ENCODE results near the gene TOB2.
A peak's percentile ranks its signal among the peaks of the same experiment; 100 is the strongest.
"Not testable (repeated sequence)": the region's sequence is repeated elsewhere in the genome, so short reads cannot be mapped to it uniquely, and the experiment has no call there.

The TOB2 gene

DNA sequence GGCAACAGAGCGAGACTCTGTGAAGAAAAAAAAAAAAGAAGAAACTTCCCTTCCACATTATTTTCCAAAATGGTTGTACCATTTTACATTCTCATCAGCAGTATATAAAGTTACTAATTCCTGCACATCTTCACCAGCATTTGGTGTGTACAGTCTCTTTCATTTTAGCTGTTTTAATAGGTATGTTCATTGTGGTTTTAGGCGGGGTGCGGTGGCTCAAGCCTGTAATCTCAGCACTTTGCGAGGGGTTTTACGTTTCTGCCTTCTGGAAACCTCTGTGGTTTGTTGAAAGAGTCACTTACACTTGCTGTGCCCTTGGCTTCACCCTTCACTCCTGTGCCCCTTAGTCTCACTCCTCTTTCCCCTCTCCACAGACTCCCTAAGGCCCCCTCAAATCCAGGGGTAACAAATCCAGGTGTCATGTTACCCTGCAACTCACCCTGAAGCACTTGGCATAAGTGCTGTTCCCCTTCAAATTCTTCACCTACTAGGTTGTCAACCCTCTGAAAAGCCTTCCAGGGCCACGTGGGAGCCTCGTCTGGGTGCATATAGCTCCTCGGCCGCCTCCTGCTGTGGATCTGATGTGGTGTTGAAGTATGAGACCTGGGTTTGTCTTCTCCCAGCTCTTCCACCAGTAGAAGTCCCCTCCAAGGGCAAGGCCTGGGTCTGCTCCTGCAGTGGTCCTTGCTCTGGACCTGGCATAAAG is 20.8 kb downstream of the TOB2 start:
- DNase-seq: no peak

DNA sequence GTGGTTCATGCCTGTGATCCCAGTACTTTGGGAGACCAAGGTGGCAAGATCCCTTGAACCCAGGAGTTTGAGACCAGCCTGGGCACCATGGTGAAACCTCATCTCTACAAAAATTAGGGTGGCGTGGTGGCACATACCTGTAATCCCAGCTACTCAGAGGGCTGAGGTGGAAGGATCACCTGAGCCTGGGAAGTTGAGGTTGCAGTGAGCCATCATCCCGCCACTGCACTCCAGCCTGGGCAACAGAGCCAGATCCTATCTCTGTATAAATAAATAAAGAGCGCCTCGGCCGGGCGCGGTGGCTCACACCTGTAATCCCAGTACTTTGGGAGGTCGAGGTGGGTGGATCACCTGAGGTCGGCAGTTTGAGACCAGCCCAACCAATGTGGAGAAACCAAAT is 27.9 kb downstream of the TOB2 start:
- DNase-seq: no peak

DNA sequence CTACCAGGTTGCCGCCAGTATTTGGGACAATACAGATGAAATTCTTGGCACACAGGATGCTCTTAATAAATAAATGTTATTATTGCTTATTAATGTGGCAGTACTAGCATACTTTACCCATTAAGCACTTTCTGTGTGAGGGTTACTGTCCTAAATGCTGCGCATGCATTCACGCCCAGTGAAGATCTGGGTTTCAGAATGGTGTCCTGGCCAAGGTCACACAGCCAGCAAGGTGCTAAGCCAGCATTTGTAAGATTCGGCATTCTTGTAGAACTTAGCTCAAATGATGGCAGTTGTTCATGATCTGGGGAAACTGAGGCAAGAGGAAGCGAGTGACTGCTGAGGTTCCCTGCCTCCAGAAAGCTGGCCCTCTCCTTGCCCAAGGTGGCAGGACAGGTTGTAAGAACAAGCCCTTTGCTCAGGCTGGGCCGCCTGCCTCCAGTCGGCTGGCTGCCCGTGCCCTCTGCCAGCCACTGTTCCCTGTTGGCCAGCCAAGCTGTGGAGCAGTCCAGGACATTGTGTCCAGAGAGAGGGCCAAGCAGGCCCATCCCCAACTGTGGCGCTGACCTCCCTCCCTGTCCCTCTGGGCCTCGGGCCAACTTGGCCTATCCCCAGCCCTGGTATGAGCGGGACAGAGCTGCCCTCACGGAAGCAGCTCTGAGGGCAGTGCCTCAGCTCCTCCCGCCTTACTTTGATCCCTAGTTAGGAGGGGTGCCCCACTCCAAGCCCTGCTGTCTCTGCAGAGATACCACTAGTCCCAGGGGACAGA is 28.8 kb downstream of the TOB2 start:
- DNase-seq: no peak

DNA sequence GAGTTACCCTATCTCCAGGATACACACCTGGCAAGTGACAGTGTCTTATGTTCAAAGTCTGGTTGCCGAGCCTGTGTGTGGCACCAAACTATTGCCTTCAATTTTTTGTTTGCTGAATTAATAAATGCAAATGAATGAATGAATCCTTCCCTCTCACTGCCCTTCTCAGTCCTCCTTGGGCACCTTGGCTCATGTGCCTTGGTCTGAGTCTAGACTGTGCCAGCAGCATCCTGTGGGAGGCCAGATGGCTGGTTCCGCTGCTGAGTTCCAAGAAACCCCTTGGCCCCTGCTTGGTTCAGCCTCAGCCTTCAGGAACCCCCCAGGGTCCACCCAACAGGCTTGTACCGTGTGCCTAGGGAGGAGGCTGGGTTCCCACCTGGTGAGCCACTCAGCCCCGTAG is 31.0 kb downstream of the TOB2 start:
- no peak for DNase-seq

DNA sequence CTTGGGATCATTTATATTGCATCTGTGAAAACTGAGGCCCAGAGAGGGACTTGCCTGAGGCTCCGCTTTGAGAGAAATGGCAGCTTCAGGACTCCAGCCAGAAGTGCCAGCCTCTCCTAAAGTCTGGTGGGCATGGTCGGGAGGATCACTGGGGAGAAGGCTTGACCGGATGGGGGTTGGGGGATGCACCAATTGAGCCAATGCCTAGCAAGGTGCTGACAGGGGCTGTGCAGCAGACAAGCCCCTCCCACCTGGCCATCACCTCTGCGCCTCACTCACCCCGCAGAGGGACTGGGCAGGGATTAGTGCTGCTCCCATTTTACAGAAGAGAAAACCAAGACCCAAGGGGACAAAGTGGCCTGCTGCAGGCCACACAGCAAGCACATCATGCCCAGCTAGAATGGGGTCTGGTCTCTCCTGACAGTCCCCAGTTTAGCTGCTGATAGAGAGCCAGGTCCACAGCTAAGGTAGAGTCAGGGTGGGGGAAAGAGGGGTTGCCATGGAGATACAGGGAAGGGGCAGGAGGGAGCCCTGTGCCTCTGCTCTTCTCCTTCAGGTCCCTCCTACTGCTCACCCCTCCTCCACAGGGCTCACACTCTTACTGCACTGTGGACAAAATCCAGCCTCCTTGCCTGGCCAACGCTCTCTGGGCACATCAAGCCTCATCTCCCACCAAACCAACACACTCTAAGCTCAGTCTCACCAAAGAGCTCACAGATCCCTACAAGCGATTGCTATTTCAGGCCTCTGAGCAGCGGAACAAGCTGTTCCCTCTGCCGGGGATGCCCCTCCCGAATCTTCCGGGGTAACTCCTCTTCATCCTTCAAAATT is 35.4 kb downstream of the TOB2 start:
- DNase-seq: no peak

DNA sequence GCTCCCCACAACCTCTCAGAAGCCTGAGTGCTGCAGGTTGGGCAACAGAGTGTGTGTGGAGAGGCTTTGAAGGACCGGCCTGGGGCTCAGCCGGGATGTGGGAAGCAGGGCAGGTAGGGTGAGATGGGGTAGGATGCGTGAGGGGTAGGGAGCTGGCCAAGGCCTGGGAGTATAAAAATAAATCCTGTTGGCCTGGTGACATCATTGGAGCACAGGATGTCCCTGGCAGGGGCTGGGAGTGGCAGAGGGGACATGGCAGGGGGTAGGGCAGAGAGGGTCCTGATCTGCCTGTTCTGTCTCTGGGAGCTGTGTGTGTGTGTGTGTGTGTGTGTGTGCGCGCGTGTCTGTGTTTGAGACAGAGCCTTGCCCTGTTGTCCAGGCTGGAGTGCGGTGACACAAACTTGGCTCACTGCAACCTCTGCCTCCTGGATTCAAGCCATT is 36.3 kb downstream of the TOB2 start:
- DNase-seq: no peak

DNA sequence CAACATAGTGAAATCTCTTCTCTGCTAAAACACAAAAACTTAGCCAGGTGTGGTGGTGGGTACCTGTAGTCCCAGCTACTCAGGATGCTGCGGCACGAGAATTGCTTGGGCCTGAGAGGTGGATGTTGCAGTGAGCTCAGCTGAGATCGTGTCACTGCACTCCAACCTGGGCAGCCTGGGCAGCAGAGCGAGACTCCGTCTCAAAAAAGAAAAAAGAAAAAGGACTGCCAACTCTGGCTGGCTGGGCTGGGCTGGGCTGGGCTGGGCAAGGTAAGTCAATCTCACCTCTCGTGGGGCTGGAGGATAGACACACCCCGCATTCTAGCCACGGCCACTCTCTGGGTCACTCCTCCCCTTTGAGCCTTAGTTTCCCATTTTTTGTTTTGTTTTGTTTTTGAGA is 37.9 kb downstream of the TOB2 start:
- DNase-seq: no peak

DNA sequence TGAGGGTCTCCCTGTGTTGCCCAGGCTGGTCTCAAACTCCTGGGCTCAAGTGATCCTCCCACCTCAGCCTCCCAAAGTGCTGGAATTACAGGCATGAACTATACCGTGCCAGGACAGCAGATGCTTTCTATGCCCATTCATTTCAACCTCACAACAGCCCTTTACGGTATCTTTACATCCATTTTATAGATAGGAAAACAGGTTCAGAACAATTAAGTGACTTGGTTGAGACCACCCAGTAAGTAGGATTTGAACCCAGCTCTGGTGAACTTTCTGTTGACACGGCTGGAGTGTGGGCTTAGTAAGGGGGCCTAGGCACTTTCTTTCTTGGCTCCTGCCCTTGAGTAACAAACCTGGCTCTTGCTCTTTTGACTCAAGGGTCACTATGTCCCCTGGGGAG is 39.2 kb downstream of the TOB2 start:
- no peak for DNase-seq

DNA sequence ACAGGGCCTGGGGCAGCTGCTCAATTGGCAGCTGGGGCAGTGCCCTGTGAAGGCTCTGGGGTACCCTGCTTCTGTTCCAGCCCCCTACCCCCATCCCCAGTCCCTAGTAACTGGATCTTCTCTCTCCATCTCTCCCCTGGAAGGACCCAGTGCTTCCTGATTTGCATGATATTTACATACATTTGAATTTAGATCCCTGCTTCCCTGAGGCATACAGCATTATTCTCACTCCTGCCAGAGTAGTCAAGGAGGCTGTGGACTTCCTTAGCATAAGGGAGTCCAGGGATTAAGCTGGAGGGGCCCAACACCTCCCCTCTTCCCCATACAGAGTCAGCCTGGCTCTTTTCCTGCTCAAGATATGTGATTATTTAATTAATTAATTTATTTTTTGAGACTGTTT is 40.2 kb downstream of the TOB2 start:
- no peak for DNase-seq

DNA sequence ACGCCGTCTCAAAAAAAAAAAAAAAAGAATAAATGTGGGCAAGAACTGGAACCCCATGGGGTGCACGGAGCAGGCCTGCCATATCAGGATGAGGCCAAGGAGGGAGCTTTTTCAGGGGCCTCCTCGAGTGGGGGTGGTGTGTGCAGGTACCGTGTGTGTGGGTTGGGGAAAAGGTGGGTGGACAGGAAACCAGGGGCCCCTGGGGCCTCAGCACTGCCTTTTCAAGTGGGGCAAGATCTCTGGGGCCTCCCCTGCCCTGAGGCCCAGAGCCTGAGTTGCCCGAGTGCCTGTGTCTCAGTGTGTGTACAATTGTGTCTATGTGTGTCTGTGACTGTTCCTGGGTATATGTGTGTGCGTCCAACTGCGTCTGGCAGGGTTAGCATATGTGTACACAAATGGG is 41.0 kb downstream of the TOB2 start:
- no peak for DNase-seq

DNA sequence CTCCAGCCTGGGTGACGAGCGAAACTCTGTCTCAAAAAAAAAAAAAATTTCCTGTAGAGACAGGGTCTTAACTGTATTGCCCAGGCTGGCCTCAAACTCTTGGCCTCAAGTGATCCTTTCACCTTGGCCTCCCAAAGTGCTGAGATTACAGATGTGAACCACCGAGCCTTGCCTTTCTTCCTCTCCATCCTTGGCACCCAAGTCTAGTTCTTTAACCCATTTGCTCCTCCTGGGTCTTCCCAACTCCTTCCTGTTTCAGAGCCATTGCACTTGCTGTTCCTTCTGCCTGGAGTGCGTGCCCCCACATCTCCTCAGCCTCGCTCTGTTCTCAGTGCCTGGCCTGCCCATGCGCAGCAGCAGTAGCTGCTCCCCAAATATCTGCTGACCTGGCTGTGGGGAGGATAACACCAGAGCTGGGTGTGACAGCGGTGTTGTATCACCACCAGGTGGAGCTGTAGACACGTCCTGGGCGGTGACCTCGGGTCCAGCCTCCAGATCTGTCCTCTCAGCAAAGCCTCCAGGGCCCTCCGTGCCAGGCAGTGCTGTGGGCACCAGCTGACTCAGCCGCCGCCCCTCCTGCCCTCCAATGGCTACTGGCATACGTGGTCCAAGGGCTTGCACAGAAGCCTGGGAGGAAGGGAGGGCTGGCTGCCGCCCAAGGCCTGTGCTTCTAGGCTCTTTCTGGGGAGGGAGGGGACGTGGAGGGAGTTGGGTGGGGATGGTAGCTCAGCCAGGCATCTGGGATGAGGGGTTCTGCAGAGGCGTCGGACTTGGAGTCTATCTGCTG is 42.9 kb downstream of the TOB2 start:
- peak; percentile 88 for DNase-seq

DNA sequence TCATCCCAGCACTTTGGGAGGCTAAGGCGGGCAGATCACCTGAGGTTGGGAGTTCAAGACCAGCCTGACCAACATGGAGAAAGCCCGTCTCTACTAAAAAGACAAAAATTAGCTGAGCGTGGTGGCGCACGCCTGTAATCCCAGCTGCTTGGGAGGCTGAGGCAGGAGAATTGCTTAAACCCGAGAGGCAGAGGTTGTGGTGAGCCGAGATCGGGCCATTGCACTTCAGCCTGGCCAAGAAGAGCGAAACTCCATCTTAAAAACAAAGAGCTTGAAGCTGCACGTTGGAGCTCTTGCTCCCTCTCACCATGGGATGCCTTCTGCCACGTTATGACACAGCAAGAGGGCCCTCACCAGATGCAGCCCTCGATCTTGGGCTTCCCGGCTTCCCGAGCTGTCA is 43.8 kb downstream of the TOB2 start:
- not testable (repeated sequence) for DNase-seq

DNA sequence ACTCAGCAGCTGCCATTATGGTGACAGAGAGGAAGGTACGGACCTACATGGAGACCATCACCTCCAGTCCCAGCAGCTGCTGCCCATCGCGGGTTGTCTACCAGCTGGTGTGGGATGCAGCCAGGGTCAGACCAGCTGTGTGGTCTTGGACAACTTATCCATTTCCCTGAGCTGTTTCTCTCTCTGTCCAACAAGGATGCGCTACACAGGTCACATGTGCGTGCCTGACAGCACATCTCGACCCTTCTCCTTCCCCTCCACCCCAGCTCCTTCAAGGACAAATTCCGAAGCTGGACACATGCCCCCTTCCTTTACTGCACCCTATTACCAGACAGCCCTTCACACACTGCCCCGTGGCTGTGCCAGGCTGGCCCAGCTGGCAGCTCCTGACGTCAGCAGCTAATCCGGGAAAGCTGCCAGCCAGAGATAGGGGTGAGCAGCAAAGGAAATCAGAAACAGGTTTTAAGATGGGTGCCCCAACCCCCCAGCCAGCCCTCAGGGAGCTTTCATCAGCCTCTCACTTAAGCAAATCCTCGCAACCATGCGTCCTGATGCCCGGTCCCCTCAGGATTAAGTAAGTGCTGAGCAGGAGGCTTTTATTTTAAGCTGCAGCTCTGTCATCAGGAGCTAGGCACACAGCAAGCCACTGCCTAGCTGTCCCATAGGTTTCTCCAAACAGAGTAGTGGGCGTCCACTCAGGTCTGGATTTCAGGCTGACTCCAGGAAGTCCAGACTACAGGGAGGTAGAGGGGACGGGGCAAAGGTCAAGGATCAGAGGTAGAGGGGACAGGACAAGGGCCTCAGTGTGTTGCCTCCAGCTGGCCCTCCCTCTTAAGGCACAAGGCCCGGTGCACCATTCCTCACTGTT is 44.6 kb downstream of the TOB2 start:
- DNase-seq: peak; percentile 69

DNA sequence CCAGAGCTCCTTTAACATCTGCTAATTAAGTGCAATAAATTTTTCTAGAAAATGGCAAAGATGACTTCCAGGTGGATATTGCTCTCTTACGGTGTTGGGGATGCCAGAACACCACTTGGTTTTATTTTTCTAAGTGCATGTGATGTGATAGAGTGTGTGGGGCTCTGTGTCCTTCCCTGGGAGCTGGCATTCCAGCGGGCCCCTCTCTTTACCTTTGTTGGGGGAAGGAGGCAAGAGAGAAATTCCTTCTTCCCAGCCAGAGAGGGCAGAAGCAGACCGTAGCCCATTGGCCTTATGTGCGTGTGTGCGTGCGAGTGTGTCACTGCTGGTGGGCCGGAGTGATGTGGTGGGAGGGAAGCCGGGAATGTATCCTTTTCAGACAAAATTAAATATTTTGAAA is 47.7 kb downstream of the TOB2 start:
- no peak for DNase-seq

DNA sequence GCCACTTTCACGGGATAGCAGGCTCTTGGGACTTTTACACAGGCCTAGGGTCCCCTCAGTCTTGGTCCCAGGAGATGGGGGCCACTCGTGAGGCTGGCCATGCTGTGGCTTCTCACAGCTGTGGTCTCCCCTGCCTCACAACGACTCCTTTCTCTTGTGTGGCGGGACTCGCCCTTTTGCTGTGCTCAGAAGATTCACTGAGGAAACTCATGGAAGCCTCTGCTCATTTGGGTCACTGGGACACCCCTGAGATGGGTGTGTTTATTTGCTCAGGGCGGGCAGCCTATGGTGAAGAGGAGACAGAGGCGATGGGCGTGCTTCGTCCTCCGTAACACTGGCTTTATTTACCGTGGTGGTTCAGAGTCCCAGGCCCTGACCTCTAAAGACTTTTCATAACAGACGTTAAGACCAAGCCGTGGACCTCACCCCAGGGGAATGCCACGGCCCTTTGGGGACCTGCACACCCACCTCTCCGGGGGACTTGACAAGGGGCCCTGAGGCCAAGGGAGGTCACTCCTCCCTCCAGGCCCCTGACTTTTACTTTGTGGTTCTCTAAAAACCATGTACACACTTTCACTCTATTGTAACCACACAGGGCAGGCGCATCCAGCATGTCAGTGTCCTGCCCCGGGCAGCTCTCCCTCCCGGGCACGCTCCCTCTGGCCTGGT is 49.3 kb downstream of the TOB2 start:
- no peak for DNase-seq

DNA sequence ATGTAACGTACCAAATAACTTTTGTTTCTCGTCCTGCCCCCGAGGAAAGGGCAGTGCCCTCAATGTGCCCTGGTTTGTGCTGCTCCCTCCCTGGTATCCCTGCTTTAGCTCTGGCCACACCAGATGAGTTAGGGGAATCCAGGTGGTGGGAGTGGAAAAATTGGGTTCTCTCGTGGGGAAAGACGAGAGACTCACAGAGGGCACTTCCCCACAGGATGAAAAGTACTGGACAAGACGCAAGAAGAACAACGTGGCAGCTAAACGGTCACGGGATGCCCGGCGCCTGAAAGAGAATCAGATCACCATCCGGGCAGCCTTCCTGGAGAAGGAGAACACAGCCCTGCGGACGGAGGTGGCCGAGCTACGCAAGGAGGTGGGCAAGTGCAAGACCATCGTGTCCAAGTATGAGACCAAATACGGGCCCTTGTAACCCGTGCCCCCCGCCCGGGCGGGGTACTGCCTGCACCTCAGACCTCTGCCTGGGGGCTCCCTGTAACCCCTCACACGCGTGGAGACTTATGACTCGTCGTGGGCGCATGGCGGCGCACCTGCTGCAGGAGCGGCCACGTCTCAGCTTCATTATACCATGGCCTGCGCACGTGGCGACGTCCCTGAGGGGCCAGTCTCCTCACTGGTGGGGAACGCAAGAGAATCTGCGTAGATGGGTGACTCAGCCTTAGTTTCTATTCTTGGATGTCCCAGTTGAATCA is 50.9 kb downstream of the TOB2 start:
- DNase-seq: no peak

DNA sequence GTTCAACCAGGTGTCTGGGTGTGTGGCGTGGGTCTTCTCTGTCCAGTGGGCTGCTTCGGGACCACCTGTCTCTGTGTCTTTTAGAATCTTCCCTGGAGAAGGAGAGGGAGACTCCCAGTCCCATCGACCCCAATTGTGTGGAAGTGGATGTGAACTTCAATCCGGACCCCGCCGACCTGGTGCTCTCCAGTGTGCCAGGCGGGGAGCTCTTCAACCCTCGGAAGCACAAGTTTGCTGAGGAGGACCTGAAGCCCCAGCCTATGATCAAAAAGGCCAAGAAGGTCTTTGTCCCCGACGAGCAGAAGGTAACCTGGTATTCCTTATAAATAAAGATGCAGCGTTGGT is 52.6 kb downstream of the TOB2 start:
- no peak for DNase-seq

DNA sequence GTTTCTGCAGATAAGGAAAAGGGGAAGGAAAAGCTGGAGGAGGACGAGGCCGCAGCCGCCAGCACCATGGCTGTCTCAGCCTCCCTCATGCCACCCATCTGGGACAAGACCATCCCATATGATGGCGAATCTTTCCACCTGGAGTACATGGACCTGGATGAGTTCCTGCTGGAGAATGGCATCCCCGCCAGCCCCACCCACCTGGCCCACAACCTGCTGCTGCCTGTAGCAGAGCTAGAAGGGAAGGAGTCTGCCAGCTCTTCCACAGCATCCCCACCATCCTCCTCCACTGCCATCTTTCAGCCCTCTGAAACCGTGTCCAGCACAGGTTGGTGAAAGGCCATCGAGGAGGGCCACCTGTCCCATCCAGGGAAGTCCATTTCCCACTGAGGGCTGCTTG is 59.3 kb downstream of the TOB2 start:
- DNase-seq: no peak

DNA sequence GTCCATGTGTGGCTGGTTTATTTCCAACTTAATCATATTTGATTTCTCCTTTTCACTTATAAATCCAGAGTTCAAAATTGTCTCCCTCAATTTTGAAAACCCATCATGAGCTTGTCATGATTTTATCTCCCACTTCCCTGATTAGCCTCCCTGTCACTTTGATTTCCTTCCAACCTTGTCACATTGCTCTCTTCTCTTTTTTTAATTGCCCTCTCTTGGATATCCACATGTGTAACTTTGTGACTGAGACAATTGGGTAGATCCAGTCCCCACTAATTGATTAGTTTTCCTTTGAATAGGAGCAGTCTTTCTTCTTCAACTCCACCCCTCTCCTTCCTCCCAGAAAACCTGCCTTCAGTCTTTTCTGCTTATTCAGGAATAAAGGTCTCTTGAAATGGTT is 62.5 kb downstream of the TOB2 start:
- no peak for DNase-seq

All from NCI-H1436 (cell line).